Measurements from ENCODE around the gene DYNC1I1.

Gene DYNC1I1

DNA sequence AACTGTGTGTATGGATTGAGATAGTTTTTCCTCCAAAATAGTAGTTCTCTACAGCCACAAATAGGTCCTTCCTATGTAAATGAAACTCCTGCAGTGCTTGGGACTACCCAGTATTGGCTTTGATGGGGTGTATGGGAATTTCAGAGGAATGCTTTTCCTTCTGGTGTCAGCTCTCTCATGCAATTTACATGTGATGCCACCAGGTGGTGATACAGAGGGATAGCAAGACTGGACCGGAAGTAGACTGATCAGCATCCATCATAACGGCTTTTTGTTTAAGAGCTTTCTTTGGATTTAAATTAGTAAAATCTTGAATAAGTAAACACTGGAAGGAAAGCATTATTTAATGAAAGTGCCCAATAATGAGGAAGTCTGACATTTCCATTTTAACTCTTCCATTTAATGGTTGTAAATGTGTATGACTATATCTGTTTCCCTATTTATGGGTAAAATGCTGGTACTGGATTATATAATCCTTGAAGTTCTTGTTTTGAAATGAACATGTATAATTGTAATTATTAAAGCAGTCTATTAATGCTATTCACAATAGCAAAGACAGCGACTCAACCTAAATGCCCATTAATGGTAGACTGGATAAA is 22.7 kb downstream of the DYNC1I1 start:
- DNase-seq = peak; percentile 27

DNA sequence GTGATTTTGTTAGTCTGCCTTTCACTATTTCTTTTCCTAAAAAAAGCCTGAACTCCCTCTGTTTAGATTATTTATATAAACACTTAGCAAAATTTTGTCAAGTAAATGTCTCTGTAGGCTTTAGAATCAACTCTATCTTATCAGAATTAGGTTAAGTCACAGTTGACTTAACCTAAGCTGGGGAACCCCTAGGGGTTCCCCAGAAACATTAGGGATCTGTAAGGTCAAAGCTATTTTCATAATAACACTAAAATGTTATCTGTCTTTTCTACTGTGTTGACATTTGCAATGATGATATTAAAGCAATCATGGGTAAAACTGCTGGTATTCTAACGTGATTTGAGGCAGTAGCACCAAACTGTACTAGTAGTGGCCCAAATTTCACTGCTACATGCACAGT is 24.3 kb downstream of the DYNC1I1 start:
- DNase-seq = no peak

DNA sequence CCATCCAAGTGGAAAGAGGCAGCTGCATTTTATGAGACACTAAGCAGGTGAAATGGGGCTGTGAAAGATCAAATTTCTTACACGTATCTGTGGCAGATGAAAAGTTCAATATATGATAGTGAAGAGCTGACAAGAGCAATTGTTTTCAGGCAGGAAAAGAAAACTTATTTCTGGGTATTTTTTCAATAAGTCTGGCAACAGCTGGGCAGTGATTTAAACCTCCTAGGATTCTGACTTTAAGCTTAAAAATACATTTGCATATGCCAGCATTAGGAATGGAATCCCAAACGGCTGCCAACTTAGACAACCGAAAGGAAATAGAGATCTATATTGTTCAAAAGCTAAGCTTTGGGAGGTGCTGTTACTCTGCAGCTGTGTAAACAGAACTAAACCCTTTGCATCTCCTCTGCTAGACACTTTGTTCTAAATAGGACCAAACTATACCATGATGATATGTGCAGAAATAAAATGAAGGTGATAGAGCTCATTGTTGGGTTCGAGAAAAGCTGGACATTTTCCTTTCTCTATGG is 26.1 kb downstream of the DYNC1I1 start:
- DNase-seq = peak; percentile 97

DNA sequence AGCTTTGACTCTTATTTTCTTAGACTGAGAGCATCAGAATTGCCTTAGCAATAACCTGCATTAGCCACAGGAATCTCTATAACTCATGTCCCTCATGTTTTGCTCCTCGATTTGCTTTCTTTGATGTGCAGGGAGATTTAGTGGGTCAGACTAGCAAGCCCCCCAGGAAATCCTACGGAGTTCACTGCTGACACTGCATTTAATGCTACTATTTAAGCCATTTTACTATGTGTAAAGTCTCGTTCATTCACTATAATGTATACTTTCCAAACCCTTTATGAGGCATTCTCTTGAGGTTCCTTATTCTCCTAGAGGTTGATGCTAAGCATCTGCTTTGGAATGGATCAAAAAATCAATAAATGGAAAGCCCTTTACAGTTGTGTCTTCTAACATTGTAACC is 28.4 kb downstream of the DYNC1I1 start:
- DNase-seq = no peak

DNA sequence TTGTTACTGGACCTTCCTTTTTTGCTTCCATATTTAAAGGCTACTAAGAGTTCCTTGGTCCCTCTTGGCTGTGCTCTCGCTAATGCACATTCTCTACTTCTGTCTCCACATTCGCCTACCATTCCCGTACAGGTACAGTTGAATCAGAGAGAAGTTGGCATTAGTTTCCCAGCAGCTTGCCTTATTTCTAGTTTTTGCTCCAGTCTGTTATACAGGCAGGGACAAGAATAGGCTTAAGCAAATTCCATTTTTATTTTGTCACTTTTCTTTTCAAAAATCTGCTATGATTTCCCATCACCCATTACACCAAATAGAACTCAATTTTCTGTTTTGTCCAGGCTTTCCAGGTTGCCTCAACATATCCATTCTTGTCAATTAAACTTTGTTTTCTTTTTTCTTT is 29.9 kb downstream of the DYNC1I1 start:
- no peak for DNase-seq

DNA sequence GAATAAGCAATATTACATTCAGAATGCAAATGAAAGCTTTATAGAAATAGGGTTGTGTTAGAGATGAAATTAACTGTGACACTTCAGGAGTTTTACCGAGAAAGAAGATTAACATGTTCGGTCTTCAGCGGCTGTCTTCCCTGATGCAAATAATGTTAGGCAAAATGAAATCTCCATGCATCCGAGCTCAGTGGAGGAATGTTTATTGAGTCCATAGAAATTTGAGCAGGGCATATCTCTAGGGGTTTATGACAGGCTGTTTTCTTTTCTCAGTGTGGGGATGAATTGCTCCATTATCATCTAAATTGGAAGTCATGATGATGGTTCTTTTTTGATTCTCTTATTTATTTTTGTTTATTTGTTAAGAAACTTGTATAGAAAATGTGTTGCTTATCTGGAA is 31.7 kb downstream of the DYNC1I1 start:
- DNase-seq = peak; percentile 83

DNA sequence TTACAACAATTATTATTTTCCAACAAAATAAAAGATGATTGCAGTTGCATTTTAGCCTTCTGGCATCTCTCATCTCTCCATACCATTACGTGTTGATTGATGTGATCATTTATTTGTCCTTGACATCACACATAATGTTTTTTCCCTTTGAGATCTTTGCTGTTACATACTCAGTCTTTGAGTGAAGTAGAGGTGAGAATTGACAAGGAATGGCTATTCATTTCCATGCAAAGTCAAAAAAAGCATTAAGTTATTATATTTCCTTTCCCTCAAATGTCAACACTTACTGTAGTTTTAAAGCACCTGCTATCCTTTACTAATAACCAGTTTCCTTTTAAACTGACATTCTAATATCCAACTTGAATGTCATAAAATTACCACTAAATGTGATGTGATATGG is 33.6 kb downstream of the DYNC1I1 start:
- DNase-seq = no peak

DNA sequence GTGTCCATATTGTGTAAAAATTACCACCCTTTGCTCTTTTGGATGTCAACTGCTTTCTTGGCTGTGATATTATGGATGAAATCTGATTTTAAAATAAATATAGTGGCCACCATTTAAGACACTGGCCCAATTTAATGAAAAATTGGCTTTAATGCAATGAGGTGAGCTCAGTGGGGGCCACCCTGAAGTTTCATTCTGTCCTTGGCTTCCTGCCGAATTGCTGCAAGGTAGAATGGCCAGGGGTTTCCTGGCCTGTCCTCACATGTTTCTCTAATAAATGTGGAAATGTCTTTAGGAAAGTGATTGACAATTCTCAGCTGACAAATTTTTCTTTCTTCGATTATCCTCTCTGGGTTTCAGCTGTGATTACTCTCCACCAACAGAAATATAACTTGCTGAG is 36.0 kb downstream of the DYNC1I1 start:
- no peak for DNase-seq

DNA sequence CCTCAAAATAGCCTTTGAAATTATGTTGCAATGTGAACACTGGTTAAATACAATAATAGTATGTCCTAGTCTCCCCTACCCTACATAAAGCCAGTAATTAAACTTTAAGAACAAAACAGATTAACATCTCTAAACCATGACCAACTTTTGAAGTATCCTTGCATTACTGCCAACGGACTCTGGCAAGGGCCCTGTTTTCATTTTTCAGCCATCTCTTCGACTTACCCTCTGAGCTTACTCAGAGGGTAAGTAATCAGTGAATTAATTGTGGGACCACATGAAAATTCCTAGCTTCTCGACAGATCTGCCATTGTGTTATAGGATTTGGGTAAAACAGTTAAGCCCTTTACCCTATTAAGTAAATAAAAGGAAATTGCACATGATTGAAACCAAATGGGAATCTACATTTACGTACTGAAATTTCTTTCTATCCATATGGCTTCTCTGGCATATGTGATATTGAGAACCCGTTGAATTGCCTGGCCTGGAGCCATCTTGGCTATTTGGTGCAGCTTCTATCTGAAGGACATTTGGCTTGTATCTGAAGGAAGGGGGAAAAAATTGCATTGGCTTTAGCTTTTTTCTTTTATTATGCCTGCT is 39.6 kb downstream of the DYNC1I1 start:
- DNase-seq = no peak

DNA sequence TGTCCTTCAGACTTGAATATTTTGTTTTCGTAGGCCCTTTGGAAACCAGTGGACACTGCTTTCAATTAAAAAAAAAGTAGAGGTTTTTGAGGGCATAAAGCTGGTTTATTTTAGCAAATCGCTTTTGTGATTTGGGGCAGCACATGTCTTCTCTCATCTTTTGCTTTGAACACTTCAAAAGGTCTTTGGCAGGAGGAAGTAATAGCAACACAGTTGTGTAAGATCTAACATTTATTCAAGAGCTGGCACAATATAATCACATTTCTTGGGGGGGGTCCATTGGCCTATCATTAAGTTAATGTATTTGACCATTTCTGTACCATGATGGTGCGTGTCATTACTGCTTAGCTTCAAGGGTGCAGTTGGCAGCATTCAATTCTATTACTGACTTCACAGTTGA is 42.4 kb downstream of the DYNC1I1 start:
- no peak for DNase-seq

DNA sequence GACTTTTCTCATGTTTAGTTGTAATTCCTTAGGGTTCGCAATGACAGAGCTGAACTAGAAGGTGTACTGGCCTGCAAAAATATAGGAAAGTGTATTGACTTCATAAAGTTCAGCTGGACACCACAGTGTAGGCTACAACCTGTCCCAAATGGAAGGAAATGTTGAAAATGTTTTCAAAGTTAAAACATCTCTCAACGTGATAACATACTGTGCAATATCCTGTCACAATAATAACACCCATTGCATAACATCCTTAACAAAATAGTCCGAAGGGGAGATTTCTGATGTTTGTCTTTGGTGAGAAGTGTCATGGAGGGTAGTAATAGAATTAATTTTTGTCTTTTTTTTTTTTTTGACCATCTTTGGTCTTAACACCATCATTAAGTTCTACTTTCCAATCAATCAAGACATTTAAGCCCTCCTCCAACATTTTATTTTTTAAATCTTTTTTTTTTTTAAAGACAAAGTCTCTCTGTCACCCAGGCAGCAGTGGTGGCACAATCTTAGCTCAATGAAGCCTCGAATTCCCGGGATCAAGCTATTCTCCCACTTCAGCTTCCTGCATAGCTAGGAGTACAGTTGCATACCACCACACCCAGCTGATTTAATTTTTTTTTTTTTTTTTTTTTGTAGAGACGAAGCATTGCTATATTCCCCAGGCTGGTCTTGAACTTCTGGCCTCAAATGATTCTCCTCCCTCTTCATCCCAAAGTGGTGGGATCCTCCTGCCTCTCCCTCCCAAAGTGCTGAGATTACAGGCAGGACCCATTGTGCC is 45.7 kb downstream of the DYNC1I1 start:
- DNase-seq = no peak

DNA sequence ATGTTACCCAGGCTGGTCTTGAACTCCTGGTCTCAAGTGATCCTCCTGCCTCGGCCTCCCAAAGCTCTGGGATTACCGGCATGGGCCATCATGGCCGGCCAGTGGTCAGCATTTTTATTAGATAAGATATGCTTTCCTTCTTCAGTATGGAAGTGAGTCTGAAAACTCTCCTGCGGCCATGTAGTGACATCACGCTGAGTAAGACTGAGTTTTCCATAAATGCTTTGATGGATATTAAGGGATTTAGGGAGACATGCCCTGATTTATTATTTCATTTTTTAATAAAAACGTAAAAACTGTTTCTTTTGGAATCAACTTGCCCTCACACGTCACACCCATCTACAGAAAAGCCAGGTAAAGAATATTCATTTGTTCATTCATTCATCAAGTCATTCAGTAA is 48.4 kb downstream of the DYNC1I1 start:
- no peak for DNase-seq

DNA sequence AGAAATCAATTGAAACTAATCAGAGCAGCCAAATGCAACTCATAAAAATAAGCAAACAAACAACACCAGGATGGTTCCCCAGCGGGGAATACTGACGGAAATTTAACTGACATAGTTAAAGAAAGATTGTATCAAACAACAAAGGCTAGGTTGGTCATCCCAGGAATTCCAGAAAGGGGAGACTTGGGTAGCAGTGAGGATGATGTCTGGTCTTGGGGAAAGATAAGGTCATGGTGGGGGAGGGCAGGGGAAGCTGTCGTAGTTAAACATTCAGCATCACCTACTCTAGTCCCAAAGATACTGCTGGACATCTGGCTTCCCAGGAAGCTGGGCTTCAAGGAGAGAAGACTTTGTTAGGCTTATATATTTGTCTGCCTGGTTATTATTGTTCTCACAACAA is 50.4 kb downstream of the DYNC1I1 start:
- no peak for DNase-seq

DNA sequence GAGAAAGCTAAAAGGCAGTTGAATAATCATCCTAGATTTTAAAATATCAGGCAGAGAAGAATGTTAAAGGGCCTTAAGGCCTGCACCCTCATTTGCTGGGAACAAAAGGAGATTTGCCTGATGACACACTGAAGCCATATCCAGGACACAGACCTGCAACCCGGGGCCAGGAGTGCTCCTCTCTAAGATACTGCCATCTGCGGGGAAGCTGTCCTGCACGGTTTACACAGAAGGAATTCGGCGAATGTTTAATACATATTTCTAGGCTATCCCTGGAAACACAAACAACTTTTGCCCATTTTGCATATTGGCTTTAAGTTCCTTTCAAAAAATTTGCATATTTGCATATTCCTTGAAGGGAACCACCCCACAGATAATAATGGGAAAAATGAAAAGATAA is 52.3 kb downstream of the DYNC1I1 start:
- peak; percentile 84 for DNase-seq

DNA sequence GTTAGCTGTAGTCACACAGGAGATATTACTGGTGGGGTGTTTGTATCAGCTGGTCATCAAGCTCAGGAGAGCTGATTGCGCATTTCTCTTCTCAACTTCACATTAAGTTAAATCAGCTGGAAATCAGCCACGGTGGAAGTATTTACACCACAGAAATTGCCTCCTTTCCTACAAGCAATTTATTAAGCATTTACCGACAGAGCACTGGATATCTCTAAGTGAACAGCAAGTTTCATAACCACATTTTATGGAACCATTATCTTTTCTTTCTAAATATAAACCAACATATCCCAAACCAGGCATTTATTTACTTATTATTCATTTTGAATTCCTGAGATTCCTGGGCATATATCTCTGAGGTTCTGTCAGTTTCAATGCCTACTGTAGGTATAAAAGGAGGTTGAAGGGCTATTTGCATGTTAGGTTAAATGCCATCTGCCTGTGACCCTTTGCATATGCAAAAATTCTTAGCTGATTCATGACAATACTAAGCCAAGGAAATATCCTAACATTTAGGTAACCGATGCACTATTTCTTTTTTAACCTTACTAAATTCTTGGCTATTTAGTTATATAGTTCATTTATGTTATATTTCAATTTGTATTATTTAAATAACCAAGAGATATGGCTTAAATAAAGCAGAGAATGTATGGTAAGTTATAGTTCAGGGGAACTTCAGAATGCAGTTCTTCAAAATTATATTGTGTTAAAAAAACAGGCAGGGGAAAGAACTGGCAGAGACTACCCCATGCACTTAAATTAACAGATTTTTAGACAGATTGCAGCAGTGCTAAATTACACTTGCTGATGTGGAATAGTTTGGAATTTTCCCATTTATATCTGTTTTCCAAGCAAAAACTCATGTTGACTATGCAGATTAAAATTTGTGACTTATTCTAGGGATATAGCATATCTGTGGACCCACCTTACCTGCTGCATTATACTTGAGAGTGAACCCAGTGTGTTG is 56.8 kb downstream of the DYNC1I1 start:
- peak; percentile 91 for DNase-seq

DNA sequence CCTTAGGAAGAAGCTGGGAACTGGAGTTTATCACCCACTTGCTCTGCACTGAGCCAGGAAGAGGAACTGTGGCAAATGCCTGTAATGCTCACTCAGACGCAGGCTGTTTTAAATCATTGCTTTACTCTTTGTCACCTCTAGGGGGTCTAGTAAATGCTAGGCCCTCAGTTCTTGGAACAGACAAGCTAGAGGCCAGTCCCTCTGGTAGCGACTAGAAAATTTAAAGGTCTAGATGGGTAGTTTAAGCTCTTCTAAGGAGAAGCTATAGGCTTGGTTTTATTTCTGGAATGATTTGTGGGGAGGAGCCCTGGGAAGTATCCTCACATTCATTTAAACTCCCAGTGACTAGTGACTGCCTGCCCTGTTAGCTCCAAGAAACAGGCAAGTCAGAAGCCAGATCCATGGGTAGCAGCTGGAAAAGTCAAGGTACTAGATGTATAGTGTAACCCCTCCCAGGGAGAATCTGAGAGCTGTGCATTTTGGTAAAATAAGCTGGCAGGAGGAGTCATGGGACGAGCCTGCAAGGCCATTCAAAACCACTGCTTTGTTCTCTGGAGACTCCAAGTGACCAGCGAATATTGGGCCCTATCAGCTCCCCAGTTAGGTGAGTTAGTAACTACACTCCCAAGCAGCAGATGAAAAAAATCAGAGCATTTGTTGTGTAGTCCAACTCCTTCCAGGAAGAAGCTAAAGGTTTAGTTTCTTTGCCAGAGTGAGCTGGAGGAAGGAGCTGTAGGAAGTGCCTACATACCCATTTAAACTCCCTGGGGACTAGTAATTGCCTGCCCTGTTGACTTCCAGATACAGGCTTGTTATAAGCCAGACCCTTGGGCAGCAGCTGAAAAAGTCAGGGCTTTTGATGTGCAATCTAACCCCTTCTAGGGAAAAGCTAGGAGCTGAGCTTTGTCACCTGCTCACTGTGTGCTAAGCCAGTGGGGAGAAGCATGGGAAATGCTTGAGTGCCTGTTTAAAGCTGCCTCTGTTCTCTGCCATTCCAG is 68.9 kb downstream of the DYNC1I1 start:
- no peak for DNase-seq

DNA sequence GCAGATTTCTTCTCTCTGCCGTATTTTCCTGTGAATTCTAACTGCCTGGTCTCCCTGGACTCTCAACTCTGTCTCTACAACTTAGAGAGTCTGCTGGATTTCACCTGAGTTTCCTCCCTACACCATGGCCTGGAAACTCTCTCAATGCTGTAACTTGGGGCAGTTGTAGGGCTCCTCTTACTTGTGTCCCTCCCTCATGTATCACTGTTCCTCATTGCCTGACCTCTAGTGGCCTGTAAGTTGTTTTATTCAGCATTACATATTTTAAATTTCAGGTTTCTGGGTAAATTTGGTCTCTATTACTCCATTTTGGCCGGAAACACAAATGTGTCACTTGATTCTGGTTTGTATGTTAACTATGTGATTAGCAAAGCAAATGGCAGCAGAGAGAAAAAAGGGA is 70.9 kb downstream of the DYNC1I1 start:
- no peak for DNase-seq

DNA sequence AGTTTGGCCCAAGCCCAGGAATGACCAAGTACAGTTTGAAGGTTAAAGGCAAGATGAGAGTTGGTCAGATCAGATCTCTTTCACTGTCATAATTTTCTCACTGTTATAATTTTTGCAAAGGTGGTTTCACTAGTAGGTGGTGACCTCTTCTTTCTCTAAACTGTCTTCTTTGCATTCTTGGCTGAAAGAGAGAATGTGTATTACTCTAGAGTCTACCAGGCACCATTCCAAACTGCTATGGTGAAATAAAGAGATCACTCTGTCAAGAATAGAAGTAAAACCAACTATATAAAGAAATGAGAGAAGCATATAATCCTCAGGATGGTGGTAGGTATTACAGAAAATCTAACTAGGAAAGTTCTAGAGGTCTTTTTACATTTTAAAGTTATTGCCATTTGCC is 72.7 kb downstream of the DYNC1I1 start:
- DNase-seq = no peak

DNA sequence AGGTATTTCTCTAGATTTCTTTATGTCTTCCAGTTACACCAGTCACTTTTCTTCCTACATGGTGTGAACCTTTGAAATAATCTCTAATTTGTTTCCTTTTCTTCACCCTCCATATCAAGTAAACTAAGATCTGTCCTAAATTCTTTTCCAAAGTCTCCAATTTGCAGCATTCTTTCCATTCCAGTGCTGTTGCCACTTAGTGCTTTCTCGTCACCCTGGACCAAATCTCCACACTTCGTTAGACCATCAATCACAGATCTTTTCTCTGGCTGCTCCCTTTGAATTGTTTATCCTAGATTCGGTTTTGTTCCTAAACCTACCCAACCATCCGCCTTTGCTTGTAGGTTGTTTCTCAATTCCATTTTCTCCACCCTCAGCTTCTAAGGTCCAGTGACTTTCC is 74.7 kb downstream of the DYNC1I1 start:
- DNase-seq = no peak

DNA sequence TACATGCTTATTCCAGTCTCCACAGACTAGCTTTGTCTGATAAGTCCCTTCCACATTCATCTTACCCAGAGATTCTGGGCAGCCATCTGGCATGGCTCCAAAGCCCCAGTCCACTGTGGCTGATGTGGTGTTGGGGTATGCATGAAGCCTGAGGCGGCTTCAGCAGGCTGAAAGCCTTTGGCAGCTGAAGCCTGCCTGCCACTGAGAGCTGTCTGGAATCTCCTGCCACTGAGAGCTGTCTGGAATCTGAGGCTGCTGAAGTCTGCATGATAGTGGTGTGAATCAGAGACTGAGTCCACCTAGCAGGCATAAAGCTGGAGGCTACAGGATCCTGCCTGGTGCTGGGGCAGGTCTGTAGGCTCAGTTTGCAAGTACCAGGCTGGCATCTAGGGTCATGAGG is 87.1 kb downstream of the DYNC1I1 start:
- DNase-seq = no peak

DNA sequence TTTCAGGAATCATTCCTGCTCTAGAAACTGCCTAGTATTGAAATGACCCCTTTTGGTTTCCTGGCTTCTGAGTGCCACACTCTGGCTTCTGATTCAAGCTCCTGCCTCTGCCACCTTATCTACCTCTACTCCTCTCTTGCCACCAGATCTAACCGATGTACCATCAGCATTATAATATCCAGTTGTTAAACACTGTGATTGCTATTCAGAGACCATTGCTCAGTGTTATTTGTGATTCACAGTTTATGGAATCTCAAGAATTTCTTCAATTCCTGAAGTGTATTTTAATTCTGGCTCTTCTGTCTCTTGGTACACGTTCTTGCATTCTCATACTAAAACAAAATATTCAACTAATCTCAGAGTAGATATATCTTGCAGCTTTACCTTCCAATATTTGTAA is 88.7 kb downstream of the DYNC1I1 start:
- DNase-seq = no peak

DNA sequence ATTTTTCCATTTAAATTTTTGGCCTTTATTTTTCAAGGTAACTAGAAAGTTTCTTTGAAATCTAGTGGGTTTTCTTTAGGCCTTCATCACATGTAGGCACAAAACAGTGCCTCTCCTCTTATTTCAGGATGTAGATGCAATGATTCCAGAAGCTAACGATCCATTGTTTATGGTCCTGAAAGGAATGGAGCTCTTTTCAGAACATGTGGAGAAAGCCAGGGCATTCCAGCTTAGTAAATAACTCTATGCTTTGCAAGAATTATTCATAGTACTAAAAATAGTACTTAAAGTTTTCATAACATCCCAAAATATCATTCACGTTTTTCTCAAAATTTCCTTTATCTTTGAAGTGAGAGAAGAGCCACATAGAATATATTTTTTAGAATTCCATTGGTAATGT is 91.3 kb downstream of the DYNC1I1 start:
- DNase-seq = no peak
